Muscle of back (tissue), 11 donors: Measurements from ENCODE around the gene PPIP5K2. TPM values are rescaled to one million over a fixed set of nuclear protein-coding genes. Genes with fewer than 3 reads are reported as not detected.
"Not testable (repeated sequence)": the region's sequence is repeated elsewhere in the genome, so short reads cannot be mapped to it uniquely, and the experiment has no call there.

Experiments
- DNase-seq, 3 donors: peaks; one replicate each; pipeline versions ENCODE4 v3.0.0 to v3.0.0-alpha.2; 2013
- polyA plus RNA-seq, 10 donors: library from polyadenylated mRNA; unstranded; fragments of 120-200 nt; gene quantifications; one replicate each; pipeline ENCODE4 v1.2.1, GENCODE V29; 2013; ENCODE audit not compliant: insufficient read length in 10 of 10

PPIP5K2 gene
- polyA plus RNA-seq, 10 donors = 30.4 to 49.9 (median 41.5) TPM

DNA sequence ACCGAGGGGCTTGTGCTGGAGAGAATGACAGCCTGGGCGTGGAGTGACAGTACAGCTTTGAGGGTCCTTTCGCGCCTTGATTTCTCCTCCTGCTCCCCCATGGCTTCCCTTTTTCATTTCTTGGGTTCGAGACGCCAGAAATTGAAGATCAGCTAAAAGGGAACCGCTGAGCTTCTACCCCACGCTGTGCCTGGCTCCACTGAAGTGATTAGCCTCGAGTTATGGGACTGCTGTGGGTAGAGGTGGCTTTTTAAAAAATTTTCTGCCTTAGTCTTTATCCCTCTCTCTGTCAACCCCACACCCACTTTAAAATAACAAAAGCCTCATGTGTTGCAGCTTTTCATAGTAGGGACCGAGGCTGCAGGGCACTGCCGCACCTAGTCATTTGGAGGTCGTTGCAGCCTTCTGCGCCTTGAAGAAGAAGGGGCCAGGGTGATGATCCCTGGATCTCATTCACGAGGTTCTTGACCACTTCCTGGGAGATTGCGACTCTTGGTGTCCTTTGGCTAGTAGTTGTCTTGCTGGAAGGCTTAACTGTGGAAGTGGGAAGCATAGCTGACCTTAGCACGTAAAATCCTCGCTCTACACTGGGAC, 603 bp downstream of the PPIP5K2 start:
- DNase-seq = peak; percentile 17 to 59 (median 19)

GRCh38 chr5:103122242-103122641, 2.1 kb downstream of the PPIP5K2 start:
- DNase-seq = no peak

DNA sequence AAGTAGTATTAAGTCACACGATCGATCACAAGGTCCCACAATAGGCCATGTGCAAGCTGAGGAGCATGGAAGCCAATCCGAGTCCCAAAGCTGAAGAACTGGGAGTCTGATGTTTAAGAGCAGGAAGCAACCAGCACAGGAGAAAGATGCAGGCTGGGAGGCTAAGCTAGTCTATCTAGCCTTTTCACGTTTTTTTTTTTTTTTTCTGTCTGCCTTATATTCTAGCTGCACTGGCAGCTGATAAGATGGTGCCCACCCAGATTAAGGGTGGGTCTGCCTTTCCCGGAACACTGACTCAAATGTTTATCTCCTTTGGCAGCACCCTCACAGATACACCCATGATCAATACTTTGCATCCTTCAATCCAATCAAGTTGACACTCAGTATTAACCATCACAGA, 6.5 kb downstream of the PPIP5K2 start:
- no peak for DNase-seq

- DNase-seq = no peak
Measured at GRCh38 chr5:103127292-103127817, 7.3 kb downstream of the PPIP5K2 start.

DNA sequence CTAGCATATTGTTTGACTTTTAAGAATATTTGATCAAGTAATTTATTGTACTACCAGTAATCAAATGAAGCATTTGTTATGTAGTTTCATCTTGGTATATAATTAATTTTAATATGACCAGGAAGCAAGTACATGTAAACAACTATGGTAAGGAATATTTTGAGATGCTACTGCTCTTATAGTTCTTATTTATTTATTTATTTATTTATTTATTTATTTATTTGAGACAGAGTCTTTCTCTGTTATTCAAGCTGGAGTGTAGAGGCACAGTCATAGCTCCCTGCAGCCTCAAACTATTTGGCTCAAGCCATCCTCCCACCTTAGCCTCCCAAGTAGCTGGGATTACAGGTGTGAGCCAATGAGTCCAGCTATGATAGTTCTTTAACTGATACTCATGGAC, 8.1 kb downstream of the PPIP5K2 start:
- DNase-seq = no peak

- DNase-seq = no peak
Measured at GRCh38 chr5:103132684-103133083, 12.6 kb downstream of the PPIP5K2 start.

GRCh38 chr5:103133231-103133630, 13.1 kb downstream of the PPIP5K2 start:
- no peak for DNase-seq

- no peak for DNase-seq
Measured at GRCh38 chr5:103135461-103135860, 15.4 kb downstream of the PPIP5K2 start.

GRCh38 chr5:103138202-103138690, 18.1 kb downstream of the PPIP5K2 start:
- no peak for DNase-seq

DNA sequence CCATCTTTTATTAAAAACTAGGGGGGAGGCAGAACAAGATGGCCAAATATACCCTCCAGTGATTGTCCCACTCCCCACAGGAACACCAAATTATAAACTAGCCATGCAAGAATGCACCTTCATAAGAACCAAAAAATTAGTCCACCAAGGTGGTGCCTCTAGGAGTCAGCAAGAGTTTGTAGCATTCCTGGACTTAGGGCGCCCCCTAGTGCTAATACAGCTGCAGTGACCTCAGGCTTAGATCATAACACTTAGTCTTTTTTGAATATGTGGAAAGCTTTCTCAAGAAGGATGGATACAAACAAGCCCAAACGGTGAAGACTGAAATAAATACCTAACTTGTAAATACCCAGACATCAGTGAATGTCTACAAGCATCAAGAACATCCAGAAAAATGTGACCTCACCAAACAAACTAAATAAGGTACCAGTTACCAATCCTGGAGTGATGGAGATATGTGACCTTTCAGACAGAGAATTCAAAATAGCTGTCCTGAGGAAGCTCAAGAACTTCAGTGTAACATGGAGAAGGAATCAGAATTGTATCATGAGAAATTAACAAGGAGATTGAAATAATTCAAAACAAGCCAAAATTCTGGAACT, 19.3 kb downstream of the PPIP5K2 start:
- DNase-seq = peak; percentile 48 to 60 (median 49)

DNA sequence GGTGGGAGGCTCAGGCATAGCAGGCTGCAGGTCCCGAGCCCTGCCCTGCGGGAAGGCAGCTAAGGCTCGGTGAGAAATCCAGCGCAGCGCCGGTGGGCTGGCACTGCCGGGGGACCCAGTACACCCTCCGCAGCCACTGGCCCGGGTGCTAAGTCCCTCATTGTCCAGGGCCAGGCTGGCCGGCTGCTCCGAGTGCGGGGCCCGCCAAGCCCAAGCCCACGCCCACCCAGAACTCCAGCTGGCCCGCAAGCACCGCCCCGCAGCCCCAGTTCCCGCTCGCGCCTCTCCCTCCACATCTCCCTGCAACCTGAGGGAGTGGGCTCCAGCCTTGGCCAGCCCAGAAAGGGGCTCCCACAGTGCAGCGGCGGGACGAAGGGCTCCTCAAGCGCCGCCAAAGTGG, 22.0 kb downstream of the PPIP5K2 start:
- not testable (repeated sequence) for DNase-seq

GRCh38 chr5:103145196-103145595, 25.1 kb downstream of the PPIP5K2 start:
- DNase-seq = no peak

GRCh38 chr5:103148213-103148612, 28.1 kb downstream of the PPIP5K2 start:
- DNase-seq = no peak

- DNase-seq = no peak
Measured at GRCh38 chr5:103151156-103151555, 31.1 kb downstream of the PPIP5K2 start.

- no peak for DNase-seq
Measured at GRCh38 chr5:103166706-103167105, 46.6 kb downstream of the PPIP5K2 start.

- DNase-seq = no peak
Measured at GRCh38 chr5:103174147-103174546, 54.0 kb downstream of the PPIP5K2 start.

DNA sequence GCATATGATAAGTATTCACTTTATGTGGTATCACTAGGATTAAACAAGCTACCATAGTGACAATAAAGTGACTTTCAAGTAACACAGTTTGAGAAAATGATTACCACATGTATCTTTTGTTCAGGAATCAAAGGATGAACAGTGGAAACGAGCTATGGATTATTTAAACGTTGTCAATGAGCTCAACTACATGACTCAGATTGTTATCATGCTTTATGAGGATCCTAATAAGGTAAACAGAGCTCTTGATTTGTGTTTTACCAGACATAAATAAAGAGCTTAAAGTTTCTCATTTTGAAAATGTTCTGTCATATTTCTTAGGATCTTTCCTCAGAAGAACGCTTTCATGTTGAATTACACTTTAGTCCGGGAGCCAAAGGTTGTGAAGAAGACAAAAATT, 57.4 kb downstream of the PPIP5K2 start:
- no peak for DNase-seq

DNA sequence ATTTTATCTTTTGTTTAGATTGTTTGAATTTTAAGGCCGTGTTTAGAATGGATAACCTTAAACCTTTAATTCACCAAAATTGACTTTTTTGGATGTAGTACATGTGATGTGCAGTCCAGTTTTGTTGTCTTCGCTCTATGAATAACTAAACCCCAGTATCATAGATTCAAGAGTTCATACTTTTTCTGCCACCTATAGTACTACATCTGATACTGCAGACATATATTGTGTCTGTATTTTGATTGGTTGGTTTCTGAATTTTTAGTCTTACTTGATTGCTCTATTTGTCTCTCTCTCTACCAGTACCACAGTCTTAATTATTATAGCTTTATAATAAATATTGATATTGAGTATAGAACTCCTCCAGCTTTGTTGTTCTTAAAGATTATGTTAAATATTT, 58.1 kb downstream of the PPIP5K2 start:
- no peak for DNase-seq

- no peak for DNase-seq
Measured at GRCh38 chr5:103186152-103186551, 66.1 kb downstream of the PPIP5K2 start.

GRCh38 chr5:103188436-103188835, 68.3 kb downstream of the PPIP5K2 start:
- DNase-seq = no peak

GRCh38 chr5:103203226-103203625, 83.1 kb downstream of the PPIP5K2 start:
- DNase-seq = no peak

GRCh38 chr5:103204990-103205389, 84.9 kb downstream of the PPIP5K2 start:
- not testable (repeated sequence) for DNase-seq

DNA sequence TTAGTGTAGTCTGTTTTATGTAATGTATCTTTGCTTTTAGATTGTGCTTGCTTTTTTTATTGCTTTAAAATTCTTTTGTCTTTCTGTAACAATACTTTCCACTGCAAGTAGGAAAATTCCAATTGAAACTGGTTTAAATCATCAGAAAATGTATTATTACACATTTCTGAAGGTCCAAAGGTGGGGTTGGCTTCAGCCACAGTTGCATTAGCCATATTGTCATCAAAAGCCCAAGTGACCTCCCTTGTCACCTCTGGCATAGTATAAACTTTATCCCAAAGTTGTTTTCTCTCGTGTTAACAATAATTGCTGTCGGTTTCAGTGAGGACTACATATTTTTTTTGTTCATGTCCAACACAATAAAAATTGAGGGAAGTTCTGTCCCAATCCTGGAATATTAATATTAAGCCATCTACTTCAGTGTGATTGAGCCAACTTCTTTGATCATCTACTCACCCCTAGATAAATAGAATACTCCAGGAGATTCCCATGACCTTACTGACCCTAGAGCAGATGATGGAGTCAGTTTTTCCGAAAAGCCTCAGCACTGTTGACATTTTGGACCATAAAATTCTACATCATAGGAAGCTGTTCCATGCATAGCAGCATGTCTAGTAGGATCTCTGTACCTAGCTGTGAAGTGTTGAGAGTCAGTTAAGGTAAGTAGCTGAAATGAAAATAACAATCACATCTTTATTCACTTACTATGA, 86.0 kb downstream of the PPIP5K2 start:
- DNase-seq = no peak
